Panc1 (cell line): ENCODE data around the gene SSR3. TPM values are rescaled to one million over a fixed set of nuclear protein-coding genes. Genes with fewer than 3 reads are reported as not detected.

ENCODE experiments used
- ATAC-seq: fragments of 200-7000 bp; cut with Tn5 transposase; 2 replicates; pipeline ENCODE4 v1.9.1; 2020; ENCODE audit warnings: mild to moderate bottlenecking, moderate library complexity
- BruUV-seq: library from RNA; stranded (reverse); fragments of 400-500 nt; replicated peaks from 2 replicates; lab custom pipeline; 2021; lab: Mats Ljungman, UMichigan
- CTCF ChIA-PET: fragments of 300-600 bp; sonication (Branson Sonifier 250); formaldehyde crosslinking; loops from one replicate; lab custom pipeline; 2022; ENCODE audit warnings: antibody characterized with exemption; lab: Charles Lee
- POLR2A ChIA-PET: fragments of 300-600 bp; sonication (Branson Sonifier 250); formaldehyde crosslinking; loops from one replicate; lab custom pipeline; 2022; ENCODE audit warnings: antibody characterized with exemption; lab: Charles Lee
- DNase-seq: peaks from one replicate; pipeline ENCODE4 v3.0.0-alpha.2; 2010; ENCODE audit warnings: low read depth, low spot score
- H3K27ac ChIP-seq: 2 replicates; pipeline ENCODE4 v1.5.1; 2011; ENCODE audit warnings: mild to moderate bottlenecking, low read length, inconsistent platforms
- H3K27me3 ChIP-seq: fragments of 200-500 bp; sonication (Bioruptor generic); 2 replicates; pipeline ENCODE4 v1.6.0; 2014; ENCODE audit warnings: low read length, inconsistent platforms; ENCODE audit not compliant: control insufficient read depth, insufficient read depth
- H3K36me3 ChIP-seq: fragments of 200-500 bp; sonication (Bioruptor generic); 2 replicates; pipeline ENCODE4 v1.5.1; 2014; ENCODE audit warnings: inconsistent platforms, mild to moderate bottlenecking, low read length, moderate library complexity; ENCODE audit not compliant: control insufficient read depth, insufficient read depth
- H3K4me1 ChIP-seq: 2 replicates; pipeline ENCODE4 v1.5.1; 2011; ENCODE audit warnings: inconsistent platforms, mild to moderate bottlenecking, low read length, moderate library complexity; ENCODE audit not compliant: control insufficient read depth, insufficient read depth
- H3K4me3 ChIP-seq, 2 experiments: 2 replicates each; pipeline ENCODE4 v1.5.1; 2011 to 2012; ENCODE audit warnings: low read depth in 2 of 2, low read length in 2 of 2, mild to moderate bottlenecking in 2 of 2, inconsistent platforms in 1 of 2, moderate library complexity in 1 of 2
- H3K9me3 ChIP-seq: fragments of 200-500 bp; sonication (Bioruptor generic); 2 replicates; pipeline ENCODE4 v1.5.1; 2014; ENCODE audit warnings: low read depth, mild to moderate bottlenecking, inconsistent platforms, low read length, moderate library complexity; ENCODE audit not compliant: control insufficient read depth, insufficient read depth
- CTCF ChIP-seq: fragments of 450-650 bp; IDR thresholded peaks from 2 replicates; pipeline ENCODE4 v1.5.1; 2017; ENCODE audit warnings: mild to moderate bottlenecking
- POLR2AphosphoS5 ChIP-seq: IDR thresholded peaks from 2 replicates; pipeline ENCODE4 v1.6.1; 2012; ENCODE audit warnings: mild to moderate bottlenecking, low read depth, low read length, moderate library complexity
- REST ChIP-seq, 2 experiments: IDR thresholded peaks; 2 replicates each; pipeline ENCODE4 v1.6.1; 2011 to 2012; ENCODE audit warnings: low read depth in 2 of 2, control low read depth in 1 of 2, low read length in 1 of 2, mild to moderate bottlenecking in 1 of 2, moderate library complexity in 1 of 2; ENCODE audit not compliant: insufficient read depth in 1 of 2
- SIN3A ChIP-seq: IDR thresholded peaks from 2 replicates; pipeline ENCODE4 v1.6.1; 2012; ENCODE audit warnings: low read depth, mild to moderate bottlenecking, low read length, moderate library complexity, borderline replicate concordance; ENCODE audit not compliant: insufficient read depth
- TCF7L2 ChIP-seq: IDR thresholded peaks from 2 replicates; pipeline ENCODE4 v1.6.1; 2011; ENCODE audit warnings: mild to moderate bottlenecking, low read depth, low read length, inconsistent platforms
- in situ Hi-C: cut with HindIII; loops from 2 replicates; pipeline ENCODE4 v1.10.0; 2016; ENCODE audit warnings: low sequenced_read_pairs, low pct_unique_long_range_greater_than_20kb
- intact Hi-C: fragments of 100-400 bp; cut with micrococcal nuclease; formaldehyde crosslinking; loops from one replicate; pipeline ENCODE4 v1.10.0; 2022; ENCODE audit not compliant: unreplicated experiment
- total RNA-seq: library from RNA; stranded (reverse); gene quantifications from one replicate; pipeline ENCODE4 v1.2.1, GENCODE V29; 2021; ENCODE audit not compliant: unreplicated experiment

SSR3 gene
- total RNA-seq, 1 experiment from 2014 or later, result 154 TPM

GRCh38 chr3:156539802-156540201 lies 15.1 kb downstream of the SSR3 start:
- POLR2A ChIA-PET, result no interaction called here

GRCh38 chr3:156539051-156539450 lies 15.9 kb downstream of the SSR3 start:
- Histone ChIP-seq H3K27me3 (no peaks in the 10 kb centered on the region), H3K27ac (no peak overlapping the region), H3K4me3 (no peak overlapping the region), H3K4me1 (no peaks in the 10 kb centered on the region), H3K9me3 (no peaks in the 10 kb centered on the region), H3K36me3 (peaks cover 24% of the 10 kb centered on the region)
- no peak for TF ChIP-seq TCF7L2
- TF ChIP-seq CTCF, result no peak
- no peak for TF ChIP-seq REST (IDR thresholded peaks at IDR 0.05; ENCODE audit: insufficient read depth in 1 of 2, low read depth in 2 of 2, low read length in 1 of 2)
- TF ChIP-seq POLR2AphosphoS5, result no peak
- TF ChIP-seq SIN3A, result no peak
- ChIA-PET CTCF (no interaction called here), POLR2A (no interaction called here)
- in situ Hi-C loops (no loop called here), intact Hi-C loops (loop anchor here (10.0 kb wide), 2 partner anchors 544 to 596 kb away; no protein-coding TSS in a partner anchor)
- DNase-seq, result no peak
- no TSS peak for BruUV-seq
- ATAC-seq, result no peak

More at GRCh38 chr3:156539802-156540201, 15.1 kb downstream of the SSR3 start:
- ATAC-seq (no peak), DNase-seq (no peak)
- Histone ChIP-seq H3K36me3 (peaks cover 29% of the 10 kb centered on the region), H3K9me3 (no peaks in the 10 kb centered on the region), H3K4me1 (no peaks in the 10 kb centered on the region), H3K4me3 (no peak overlapping the region), H3K27me3 (no peaks in the 10 kb centered on the region), H3K27ac (no peak overlapping the region)
- no TSS peak for BruUV-seq
- intact Hi-C loops, result loop anchor here (5.0 to 10.0 kb wide), 3 partner anchors 542 to 595 kb away; no protein-coding TSS in a partner anchor
- in situ Hi-C loops, result no loop called here
- CTCF ChIA-PET, result no interaction called here
- no peak for TF ChIP-seq SIN3A
- TF ChIP-seq TCF7L2, result no peak
- no peak for TF ChIP-seq CTCF
- no peak for TF ChIP-seq REST (IDR thresholded peaks at IDR 0.05; ENCODE audit: insufficient read depth in 1 of 2, low read depth in 2 of 2, low read length in 1 of 2)
- no peak for TF ChIP-seq POLR2AphosphoS5
